ENCODE data around the gene IRAK1.
"Not testable (repeated sequence)": the region's sequence is repeated elsewhere in the genome, so short reads cannot be mapped to it uniquely, and the experiment has no call there.

The IRAK1 gene

DNA sequence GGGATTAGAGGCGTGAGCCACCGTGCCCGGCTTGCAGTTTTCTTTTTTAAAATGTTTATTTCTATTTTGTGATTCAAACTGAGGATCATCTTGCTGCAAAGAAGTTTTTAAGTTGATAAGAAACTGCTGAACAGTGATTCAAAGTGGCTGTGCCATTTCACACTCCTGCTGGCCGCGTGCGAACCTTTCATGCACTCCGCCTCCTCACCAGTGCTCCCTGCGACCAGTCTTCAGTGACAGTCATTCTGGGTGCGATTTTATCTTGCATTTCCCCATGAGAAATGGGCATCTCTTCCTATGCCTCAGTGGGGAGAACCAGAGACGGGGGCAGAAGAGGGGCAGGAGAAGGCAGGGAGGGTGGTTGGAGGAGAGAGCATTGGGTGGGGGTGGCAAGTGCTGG, 25.7 kb downstream of the IRAK1 start:
- no peak for DNase-seq

DNA sequence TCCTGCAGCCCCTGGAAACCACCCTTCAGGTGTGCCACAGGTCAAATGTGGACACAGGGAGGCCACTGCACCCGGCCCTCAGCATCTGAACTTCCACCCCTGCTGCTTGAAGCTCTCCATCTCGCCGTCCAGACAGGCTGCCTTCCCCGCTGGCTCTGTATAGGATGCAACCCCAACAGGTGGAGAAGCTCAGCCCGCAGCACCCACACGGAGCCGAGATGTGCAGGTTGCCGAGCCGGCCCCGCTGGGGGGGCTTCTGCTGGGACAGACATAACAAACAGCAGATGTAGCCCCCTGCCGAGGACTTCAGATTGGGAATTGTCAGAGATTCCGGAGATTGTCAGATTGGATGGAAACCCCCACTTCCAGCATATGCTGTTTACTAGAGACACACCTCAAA, 26.6 kb downstream of the IRAK1 start:
- DNase-seq = no peak

- DNase-seq = no peak
Measured at GRCh38 chrX:153992180-153992579, 27.5 kb downstream of the IRAK1 start.

- no peak for DNase-seq
Measured at GRCh38 chrX:153991013-153991580, 28.6 kb downstream of the IRAK1 start.

- DNase-seq = no peak
Measured at GRCh38 chrX:153989973-153990655, 29.6 kb downstream of the IRAK1 start.

DNA sequence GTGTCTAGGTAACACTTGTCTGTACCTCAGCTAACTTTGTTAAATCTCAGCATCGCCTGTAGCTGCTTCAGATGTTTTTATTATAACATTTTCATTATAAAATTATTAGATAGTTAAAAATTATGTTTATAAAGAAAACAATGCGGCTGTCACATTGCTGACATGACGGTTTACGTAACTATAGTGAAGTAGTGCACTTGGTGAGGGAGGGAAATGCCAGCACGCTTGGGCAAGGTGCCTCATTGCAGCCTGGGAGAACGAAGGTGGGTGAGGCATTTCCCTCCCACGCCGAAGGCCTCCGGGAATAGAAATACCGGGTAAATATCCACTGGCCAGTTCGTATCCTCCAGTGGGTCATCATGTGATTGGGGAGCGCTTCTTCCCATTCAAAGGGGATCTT, 31.2 kb downstream of the IRAK1 start:
- no peak for DNase-seq

GRCh38 chrX:153984351-153985178, 35.1 kb downstream of the IRAK1 start:
- no peak for DNase-seq

DNA sequence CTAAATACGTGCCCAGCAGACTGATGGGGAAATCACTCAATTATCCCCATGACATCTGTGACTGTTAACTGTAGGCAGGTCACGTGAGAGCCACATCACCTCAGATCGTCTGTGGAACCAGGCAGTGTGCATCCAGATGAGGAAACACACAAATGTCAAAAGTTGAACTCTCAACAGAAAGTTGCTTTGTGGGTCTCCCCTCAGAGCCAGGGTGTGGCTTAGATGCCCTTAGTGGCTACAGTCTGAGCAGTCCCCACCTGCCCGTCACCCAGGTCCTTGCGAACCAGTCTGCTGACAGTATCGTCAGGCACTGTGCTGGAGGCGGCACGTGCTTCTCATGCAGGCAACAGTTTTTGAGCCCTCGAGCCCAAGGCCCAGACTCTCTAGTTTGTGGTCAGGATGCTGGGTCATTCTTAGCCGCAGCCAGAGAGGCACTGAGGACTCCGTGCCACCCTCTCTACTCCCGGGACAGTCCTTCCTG, 36.3 kb downstream of the IRAK1 start:
- DNase-seq = no peak

DNA sequence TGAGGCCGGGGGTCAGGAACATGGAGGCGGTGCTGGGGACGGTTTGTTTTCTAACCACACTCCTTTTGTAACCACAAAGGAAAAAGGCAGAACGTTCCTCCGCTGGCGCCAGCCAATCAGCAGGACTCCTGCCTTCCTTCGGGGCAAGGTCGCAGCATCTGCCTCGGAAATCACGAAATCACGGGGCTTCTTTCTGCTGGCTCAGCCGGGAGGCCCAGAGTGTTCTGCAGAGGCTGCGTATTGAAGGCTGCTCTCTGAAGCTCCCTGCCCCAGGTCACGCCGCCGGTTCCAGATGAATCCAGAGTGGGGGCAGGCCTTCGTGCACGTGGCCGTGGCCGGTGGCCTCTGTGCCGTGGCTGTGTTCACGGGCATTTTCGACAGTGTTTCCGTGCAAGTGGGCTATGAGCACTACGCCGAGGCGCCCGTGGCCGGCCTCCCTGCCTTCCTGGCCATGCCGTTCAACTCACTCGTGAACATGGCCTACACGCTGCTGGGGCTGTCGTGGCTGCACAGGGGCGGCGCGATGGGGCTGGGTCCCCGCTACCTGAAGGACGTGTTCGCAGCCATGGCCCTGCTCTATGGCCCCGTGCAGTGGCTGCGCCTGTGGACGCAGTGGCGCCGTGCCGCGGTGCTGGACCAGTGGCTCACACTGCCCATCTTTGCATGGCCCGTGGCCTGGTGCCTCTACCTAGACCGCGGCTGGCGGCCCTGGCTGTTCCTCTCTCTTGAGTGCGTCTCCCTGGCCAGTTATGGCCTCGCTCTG, 37.8 kb downstream of the IRAK1 start:
- peak; percentile 21 for DNase-seq

DNA sequence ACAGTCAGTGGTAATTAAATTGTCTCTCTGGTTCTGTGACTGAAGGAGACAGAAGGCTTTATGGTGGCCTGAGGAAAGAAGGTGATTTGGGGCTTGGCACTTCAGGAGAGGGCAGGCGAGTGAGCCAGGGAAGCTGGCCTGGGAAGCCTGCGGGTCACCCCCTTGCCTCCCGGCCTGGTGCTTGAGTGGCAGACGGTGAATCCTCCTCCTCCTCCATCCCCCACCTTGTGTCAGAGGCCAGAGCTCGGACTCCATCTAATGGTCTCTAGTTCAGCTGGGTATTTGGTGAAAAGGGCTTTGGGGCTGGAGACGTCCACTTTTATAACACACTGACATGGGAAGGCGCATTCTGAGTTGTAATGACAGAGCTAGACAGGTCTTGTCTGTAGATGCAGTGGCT, 38.5 kb downstream of the IRAK1 start:
- no peak for DNase-seq

DNA sequence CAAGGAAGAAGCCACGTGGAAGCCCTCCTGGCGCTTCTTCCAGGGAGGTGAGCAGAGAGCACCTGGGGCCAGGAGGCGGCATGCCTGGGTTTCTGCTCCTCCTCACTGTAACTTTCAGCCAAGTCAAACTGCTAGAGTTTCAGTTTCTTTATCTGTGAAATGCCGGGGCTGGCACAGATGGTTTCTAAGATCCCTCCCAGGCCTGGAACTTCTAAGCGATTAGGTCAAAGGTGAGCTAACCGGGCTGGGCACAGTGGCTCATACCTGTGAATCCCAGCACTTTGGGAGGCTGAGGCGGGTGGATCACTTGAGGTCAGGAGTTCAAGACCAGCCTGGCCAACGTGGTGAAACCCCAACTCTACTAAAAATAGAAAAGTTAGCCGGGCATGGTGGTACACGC, 39.3 kb downstream of the IRAK1 start:
- not testable (repeated sequence) for DNase-seq

DNA sequence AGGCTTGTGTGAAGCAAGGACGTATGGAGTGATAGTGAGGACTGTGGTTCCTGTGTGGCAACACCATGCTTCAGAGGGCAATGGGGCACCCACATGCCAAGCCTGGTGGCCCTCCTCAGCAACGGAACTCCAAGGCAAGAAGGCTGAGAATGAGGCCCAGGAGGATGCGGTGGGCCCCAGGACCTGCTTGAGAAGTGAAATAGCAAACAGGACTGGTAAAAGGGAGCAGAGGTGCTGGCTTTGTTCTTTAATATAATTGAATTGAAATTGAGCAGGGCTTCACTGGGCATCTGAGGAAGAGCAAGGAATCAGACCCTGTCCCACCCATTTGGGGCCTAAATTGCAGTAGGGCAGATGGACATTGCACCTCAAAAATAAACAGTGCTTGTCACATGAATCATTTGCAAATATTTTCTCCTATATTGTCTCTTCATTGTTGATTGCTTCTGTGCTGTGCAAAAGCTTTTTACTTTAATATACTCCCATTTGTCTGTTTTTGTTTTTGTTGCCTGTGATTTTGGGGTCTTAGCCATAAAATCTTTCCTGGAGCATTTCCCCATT, 44.9 kb downstream of the IRAK1 start:
- no peak for DNase-seq

GRCh38 chrX:153974003-153974725, 45.5 kb downstream of the IRAK1 start:
- DNase-seq = no peak

GRCh38 chrX:153973127-153974002, 46.3 kb downstream of the IRAK1 start:
- no peak for DNase-seq

DNA sequence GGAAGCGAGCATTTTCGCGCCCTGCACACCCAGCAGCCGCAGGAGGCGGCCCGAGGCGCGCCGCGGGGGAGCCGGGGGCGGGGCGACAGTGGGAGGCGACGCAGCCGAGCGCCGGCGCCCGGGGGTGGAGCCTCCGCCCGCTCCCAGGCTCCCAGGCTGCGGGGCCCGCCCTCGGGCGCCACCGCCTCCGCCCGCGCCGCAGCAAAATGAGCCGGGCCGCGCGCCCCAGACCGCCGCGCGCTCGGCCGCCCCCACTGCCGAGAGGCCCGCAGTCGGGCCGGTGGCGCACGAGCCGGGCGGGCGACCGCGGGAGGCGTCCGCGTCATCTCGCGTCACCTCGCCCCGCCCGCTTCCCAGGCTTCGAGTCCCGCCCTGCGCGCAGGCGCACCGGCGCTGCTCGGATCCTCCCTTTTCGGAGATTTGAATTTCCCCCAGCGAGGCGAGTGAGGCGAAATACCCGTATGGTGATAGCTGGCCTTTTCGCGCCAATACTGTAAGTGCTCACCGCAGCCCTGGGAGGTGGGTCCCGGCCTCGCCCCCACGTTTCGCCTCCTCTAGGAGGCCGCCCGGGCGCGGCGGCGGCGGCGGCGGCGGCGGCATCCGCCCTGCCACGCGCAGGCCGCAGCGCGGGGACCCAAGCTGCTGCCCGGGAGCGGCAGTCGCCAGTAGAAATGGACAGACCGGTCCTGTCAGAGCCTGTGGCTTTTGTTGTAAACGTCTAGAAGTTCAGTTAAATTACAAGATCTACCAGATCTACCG, 47.2 kb downstream of the IRAK1 start, which contains the start of gene TMEM187:
TMEM187 (plus strand) TSS at position 387 of the 759 bp plus-strand sequence. CDS start 9,309 bp downstream, outside the sequence.
- peak; percentile 18 for DNase-seq

- no peak for DNase-seq
Measured at GRCh38 chrX:153971450-153972367, 48.0 kb downstream of the IRAK1 start, which contains the start of gene HCFC1. TSS of gene HCFC1 (minus strand) at chrX:153971818. CDS start at chrX:153970840, 978 bp downstream.

DNA sequence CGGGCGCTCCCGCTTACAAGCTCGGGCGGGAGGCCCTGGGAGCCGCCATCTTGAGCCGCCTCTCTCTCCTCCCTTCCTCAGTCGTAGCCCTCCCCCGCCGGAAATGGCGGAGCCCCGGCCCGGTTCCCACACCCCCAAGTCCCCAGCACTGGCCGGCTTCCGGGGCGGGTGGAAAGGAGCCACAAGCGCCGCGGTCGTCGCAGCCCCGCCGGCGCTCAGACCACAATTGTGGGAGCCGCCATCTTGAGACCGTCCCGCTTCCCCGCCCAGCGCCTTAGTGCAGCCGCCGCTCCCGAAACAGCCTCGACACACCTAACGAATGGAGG, 48.6 kb downstream of the IRAK1 start:
- DNase-seq = peak; percentile 20

DNA sequence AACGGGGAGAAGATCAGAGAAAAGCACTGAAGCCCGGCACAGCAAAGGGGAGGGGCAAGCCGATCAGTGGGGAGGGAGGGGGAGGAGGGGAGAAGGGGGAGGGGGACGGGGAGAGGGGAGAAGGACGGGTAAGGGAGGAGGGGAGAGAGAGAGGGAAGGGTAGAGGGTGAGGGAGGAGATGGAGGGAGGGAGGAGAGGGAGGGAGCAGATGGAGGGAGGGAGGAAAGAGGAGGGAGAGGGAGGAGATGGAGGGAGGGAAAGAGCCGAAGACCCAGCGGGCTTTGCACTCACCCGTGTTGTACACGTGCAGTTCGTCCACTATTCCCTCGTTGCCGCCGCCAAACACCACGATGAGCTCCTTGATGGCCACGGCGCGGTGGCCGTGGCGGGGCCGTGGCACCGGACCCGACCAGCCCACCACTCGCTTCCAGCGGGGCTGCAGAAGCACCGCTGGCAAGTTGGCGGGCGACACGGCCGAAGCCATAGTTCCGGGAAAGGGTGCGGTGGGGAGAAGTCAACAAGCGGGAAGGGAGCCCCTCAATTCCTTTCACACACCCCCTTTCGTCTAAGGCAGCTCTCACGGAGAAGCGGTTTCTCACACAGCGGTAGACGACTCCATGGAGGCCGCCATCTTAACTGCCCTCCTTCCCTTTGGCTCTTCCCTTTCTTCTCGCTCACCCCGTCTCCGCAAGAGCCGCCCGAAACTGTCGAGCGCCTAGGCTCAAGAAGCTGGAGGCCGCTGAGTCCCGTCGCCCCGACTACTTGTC, 49.2 kb downstream of the IRAK1 start:
- no peak for DNase-seq

All from SIG-M5 (cell line).